GM12878 (cell line): ENCODE results near the gene POLK.

Source experiments
- CREM ChIP-seq: IDR thresholded peaks from 2 replicates; pipeline ENCODE4 v1.6.1; 2014; ENCODE audit warnings: antibody characterized with exemption, low read depth
- GABPA ChIP-seq: IDR thresholded peaks from 2 replicates; pipeline ENCODE4 v1.6.1; 2014; ENCODE audit warnings: antibody characterized with exemption, low read depth, mild to moderate bottlenecking, inconsistent platforms
- POLR2AphosphoS5 ChIP-seq: IDR thresholded peaks from 2 replicates; pipeline ENCODE4 v1.6.1; 2011; ENCODE audit warnings: mild to moderate bottlenecking, low read length, inconsistent platforms

DNA sequence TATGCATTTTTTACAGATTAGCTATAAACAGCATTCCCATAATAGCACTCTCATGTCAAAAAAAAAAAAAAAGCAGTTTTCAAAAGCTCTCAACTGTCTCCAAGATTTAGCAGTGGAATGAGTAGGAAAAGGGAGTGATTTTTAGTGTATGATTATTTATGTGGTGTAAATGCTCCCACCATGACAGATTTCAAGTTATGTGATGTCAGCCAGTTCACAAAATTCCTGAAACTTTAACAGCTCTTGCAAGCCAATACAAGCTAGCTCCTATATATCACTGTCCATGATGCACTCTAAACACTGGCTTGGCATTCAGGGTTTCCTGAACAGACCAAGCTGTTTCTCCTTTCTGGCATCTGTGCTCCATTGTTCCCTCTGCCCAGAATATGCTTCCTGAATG lies 91.7 kb downstream of the POLK start:
- no peak for TF ChIP-seq CREM
- no peak for TF ChIP-seq GABPA
- no peak for TF ChIP-seq POLR2AphosphoS5
